ENCODE results near the gene ZNF445.
A peak's percentile ranks its signal among the peaks of the same experiment; 100 is the strongest.
"Not testable (repeated sequence)": the region's sequence is repeated elsewhere in the genome, so short reads cannot be mapped to it uniquely, and the experiment has no call there.

Gene ZNF445

GRCh38 chr3:44476181-44476611 is 1.3 kb downstream of the ZNF445 start:
- no peak for TF ChIP-seq CTCF (IDR thresholded peaks at IDR 0.05; ENCODE audit: extremely low read depth, missing control alignments)
- DNase-seq (ENCODE audit: low spot score) = peak; percentile 25

DNA sequence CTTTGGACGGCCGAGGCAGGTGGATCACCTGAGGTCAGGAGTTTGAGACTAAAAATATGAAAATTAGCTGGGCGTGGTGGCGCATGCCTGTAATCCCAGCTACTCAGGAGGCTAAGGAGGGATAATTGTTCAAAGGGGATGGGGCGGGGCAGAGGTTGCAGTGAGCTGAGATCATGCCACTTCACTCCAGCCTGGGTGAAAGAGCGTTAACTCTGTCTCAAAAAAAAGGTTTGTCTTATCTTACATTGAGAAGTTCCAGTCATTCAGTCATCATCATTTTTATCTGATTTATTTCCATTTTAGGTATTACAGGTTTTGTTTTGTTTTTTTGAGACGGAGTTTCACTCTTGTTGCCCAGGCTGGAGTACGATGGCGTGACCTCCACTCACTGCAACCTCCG is 2.6 kb downstream of the ZNF445 start:
- not testable (repeated sequence) for DNase-seq (ENCODE audit: low spot score)

DNA sequence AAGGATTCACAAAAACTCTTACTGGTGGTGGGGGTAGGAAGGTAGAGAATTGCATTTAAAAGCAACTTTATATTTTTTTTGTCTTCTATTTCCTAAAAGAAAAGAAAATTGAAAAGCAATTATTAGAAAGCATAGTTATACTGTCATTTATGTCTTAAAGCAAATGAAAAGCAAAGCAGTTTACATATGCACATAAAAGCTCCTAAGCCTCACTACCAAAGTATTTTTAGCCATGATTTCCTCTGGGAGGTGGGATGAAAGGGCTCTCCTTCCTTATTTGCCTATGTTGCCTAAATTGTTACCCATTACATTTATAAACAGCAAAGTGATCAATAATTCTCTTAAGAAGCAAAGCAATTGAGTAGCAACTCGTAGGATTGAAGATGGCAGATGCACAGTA is 7.0 kb downstream of the ZNF445 start:
- TF ChIP-seq CTCF (IDR thresholded peaks at IDR 0.05; ENCODE audit: extremely low read depth, missing control alignments) = no peak
- no peak for DNase-seq (ENCODE audit: low spot score)

DNA sequence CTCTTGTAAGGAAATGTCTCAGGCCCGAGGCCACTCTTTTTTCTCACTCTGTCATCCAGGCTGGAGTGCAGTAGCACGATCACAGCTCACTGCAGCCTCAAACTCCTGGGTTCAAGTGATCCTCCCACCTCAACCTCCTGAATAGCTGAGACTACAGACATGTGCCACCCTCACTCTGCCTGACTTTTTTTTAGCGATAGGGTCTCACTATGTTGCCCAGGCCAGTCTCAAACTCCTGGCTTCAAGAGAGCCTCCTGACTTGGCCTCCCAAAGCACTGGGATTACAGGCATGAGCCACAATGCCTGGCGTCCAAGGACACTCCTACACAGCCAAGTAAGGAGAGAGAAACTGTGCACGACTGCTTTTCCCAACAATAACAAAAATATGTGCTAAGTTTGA is 7.6 kb downstream of the ZNF445 start:
- no peak for TF ChIP-seq CTCF (IDR thresholded peaks at IDR 0.05; ENCODE audit: extremely low read depth, missing control alignments)
- no peak for DNase-seq (ENCODE audit: low spot score)

DNA sequence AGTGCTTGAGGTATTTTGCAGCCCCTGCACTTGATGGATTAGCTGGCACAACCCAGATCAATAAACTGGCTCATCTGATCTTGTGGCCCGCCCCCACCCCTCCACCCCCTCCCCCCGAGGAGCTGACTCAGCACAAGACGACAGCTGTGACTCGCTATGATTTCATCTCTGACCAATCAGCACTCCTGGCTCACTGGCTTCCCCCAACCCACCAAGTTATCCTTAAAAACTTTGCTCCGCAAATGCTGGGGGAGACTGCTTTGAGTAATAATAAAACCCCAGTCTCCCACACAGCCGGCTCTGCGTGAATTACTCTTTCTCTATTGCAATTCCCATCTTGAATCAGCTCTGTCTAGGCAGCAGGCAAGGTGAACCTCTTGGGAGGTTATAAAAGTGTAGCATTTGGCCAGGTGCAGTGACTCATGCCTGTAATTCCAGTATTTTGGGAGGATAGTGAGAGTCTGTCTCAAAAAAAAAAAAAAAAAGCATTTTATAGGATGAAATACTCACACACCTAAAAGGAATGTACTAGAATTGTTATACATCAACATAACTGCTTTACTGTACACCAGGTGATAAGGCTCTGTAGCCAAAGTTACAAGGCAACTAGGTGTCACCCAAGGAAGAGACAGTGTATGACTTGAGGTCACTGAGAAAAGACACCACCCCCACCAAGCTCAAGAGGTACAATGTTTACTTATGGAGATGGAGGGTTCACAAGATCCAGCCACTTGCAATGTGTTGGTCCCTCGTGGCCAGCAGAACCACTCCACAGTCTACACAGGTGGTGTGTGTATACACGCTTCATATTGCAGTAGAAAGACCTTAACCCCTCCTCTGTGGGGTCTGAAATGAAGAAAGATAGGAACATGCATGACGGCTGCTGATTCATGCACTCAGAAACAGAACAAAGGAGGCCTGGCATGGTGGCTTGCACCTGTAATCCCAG is 8.6 kb downstream of the ZNF445 start:
- no peak for TF ChIP-seq CTCF (IDR thresholded peaks at IDR 0.05; ENCODE audit: extremely low read depth, missing control alignments)
- no peak for DNase-seq (ENCODE audit: low spot score)

- DNase-seq (ENCODE audit: low spot score) = not testable (repeated sequence)
These were observed 9.4 kb downstream of the ZNF445 start for GRCh38 chr3:44468099-44468537.

GRCh38 chr3:44467241-44467640 is 10.2 kb downstream of the ZNF445 start:
- DNase-seq (ENCODE audit: low spot score) = no peak
- TF ChIP-seq CTCF (IDR thresholded peaks at IDR 0.05; ENCODE audit: extremely low read depth, missing control alignments) = no peak

- DNase-seq (ENCODE audit: low spot score) = not testable (repeated sequence)
These were observed 12.6 kb downstream of the ZNF445 start for GRCh38 chr3:44464920-44465319.

DNA sequence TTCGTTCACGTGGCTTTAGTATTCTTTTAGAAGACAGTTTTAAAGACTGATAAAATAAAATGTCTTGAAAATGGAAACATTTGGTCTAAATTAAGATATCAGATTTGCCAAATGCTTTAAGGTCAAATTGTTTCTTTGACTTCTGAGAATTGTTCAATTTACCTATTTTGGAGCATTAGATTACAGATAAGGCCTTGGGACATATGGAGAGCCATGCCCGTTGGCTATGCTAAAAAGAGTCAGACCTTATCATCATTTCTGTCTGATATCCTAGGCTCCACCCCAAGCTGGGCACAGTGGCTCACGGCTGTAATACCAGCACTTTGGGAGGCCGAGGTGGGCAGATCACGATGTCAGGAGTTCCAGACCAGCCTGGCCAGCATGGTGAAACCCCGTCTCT is 13.0 kb downstream of the ZNF445 start:
- DNase-seq (ENCODE audit: low spot score) = no peak
- no peak for TF ChIP-seq CTCF (IDR thresholded peaks at IDR 0.05; ENCODE audit: extremely low read depth, missing control alignments)

DNA sequence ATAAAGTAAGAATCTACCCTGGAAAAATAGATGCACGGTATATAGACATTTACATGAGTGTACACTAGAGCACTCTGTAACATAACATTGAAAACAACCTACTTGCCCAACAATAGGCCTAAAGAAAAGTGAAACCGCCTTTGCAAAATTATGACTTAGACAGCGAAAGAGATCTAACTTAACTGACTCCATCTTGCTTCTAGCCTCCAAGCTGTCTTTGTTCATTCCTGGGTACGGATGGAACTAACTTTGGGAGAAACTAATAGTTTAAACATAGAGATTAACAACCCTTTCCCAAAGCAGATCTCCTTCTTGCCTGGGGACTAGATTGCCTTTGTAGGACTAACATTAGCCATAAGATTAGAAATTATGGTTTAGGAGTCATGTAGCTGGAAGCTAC is 17.4 kb downstream of the ZNF445 start:
- DNase-seq (ENCODE audit: low spot score) = not testable (repeated sequence)

Measured in GM20000 (cell line).